SK-N-SH (cell line): Measurements from ENCODE around the gene CEP120.

Experiments
- CTCF ChIP-seq: fragments of 200-600 bp; sonication (generic); IDR thresholded peaks from 2 replicates; pipeline ENCODE4 v1.6.1; 2017; ENCODE audit warnings: antibody characterized with exemption, mild to moderate bottlenecking, moderate library complexity
- TAF1 ChIP-seq: IDR thresholded peaks from 2 replicates; pipeline ENCODE4 v1.6.1; 2012; ENCODE audit warnings: low read depth, mild to moderate bottlenecking, low read length, moderate library complexity, borderline replicate concordance

- peak; percentile 60 for TF ChIP-seq CTCF
- TF ChIP-seq TAF1, result no peak
These were observed 51.5 kb downstream of the CEP120 start for GRCh38 chr5:123371575-123372179.
